ENCODE data around the gene MBNL1. TPM values are rescaled to one million over a fixed set of nuclear protein-coding genes. Genes with fewer than 3 reads are reported as not detected.

MBNL1 gene
- polyA plus RNA-seq, 4 donors: 39.6 to 48.7 (median 40.6) TPM

- FAIRE-seq: no peak
- no peak overlapping the region for H3K27ac ChIP-seq (ENCODE audit: low read depth in 1 of 3, low read length in 2 of 3)
Measured at GRCh38 chr3:152350139-152350538, 81.4 kb downstream of the MBNL1 start.

GRCh38 chr3:152350776-152351175 is 82.0 kb downstream of the MBNL1 start:
- no peak overlapping the region for H3K4me3 ChIP-seq (ENCODE audit: low read depth in 1 of 3, low read length in 3 of 3)
- H3K9me3 ChIP-seq (ENCODE audit: control insufficient read depth in 2 of 2, insufficient read depth in 1 of 2, low read depth in 1 of 2, low read length in 1 of 2): no peaks in the 10 kb centered on the region
- H3K4me1 ChIP-seq (ENCODE audit: control insufficient read depth in 3 of 3, insufficient read depth in 2 of 3, low read depth in 1 of 3, low read length in 2 of 3): peaks cover 0 to 10% (median 0%) of the 10 kb centered on the region in 3 donors
- H3K27me3 ChIP-seq (ENCODE audit: control insufficient read depth in 3 of 3, insufficient read depth in 3 of 3, low read length in 3 of 3): no peaks in the 10 kb centered on the region
- FAIRE-seq: no peak
- DNase-seq: no peak
- H3K27ac ChIP-seq (ENCODE audit: low read depth in 1 of 3, low read length in 2 of 3): no peak overlapping the region
- WGBS, 3 donors: 80 to 87% (median 82%) methylated on average over 4 of the region's 4 CpGs
- H3K36me3 ChIP-seq (ENCODE audit: control insufficient read depth in 3 of 3, insufficient read depth in 2 of 3, low read depth in 1 of 3, low read length in 3 of 3): peaks cover 0 to 2% (median 2%) of the 10 kb centered on the region in 3 donors

More at GRCh38 chr3:152350139-152350538, 81.4 kb downstream of the MBNL1 start:
- H3K36me3 ChIP-seq (ENCODE audit: control insufficient read depth in 3 of 3, insufficient read depth in 2 of 3, low read depth in 1 of 3, low read length in 3 of 3): peaks cover 0 to 2% (median 2%) of the 10 kb centered on the region in 3 donors
- H3K4me3 ChIP-seq (ENCODE audit: low read depth in 1 of 3, low read length in 3 of 3): no peak overlapping the region
- DNase-seq: no peak
- H3K27me3 ChIP-seq (ENCODE audit: control insufficient read depth in 3 of 3, insufficient read depth in 3 of 3, low read length in 3 of 3): no peaks in the 10 kb centered on the region
- H3K9me3 ChIP-seq (ENCODE audit: control insufficient read depth in 2 of 2, insufficient read depth in 1 of 2, low read depth in 1 of 2, low read length in 1 of 2): no peaks in the 10 kb centered on the region
- peaks cover 0 to 10% (median 0%) of the 10 kb centered on the region in 3 donors for H3K4me1 ChIP-seq (ENCODE audit: control insufficient read depth in 3 of 3, insufficient read depth in 2 of 3, low read depth in 1 of 3, low read length in 2 of 3)

DNA sequence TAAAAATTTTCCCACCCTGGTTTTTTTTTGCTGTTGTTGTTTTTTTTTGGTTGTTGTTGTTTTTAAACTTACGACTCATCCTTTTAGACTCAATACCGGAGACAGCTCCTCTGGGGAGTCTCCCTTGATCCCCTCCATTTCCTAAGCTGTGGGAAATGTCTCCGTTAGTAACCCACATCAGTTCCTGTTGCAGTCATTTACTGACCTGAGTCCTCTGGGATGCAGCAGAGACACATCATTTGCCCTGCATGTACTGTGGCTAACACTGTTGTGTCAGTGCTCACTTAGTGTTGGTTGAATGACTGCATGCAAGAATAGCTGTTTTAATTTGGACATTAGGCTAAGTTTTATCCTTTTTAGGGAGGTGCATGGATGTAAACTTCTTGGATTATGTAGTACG is 83.8 kb downstream of the MBNL1 start:
- no peak overlapping the region for H3K27ac ChIP-seq (ENCODE audit: low read depth in 1 of 3, low read length in 2 of 3)
- 78 to 92% (median 82%) methylated on average over 4 of the region's 4 CpGs for WGBS, 3 donors
- DNase-seq: no peak
- no peaks in the 10 kb centered on the region for H3K27me3 ChIP-seq (ENCODE audit: control insufficient read depth in 3 of 3, insufficient read depth in 3 of 3, low read length in 3 of 3)
- H3K9me3 ChIP-seq (ENCODE audit: control insufficient read depth in 2 of 2, insufficient read depth in 1 of 2, low read depth in 1 of 2, low read length in 1 of 2): no peaks in the 10 kb centered on the region
- peaks cover 0 to 11% (median 0%) of the 10 kb centered on the region in 3 donors for H3K4me1 ChIP-seq (ENCODE audit: control insufficient read depth in 3 of 3, insufficient read depth in 2 of 3, low read depth in 1 of 3, low read length in 2 of 3)
- no peak overlapping the region for H3K4me3 ChIP-seq (ENCODE audit: low read depth in 1 of 3, low read length in 3 of 3)
- no peak for FAIRE-seq
- peaks cover 2% of the 10 kb centered on the region in 3 donors for H3K36me3 ChIP-seq (ENCODE audit: control insufficient read depth in 3 of 3, insufficient read depth in 2 of 3, low read depth in 1 of 3, low read length in 3 of 3)

- H3K4me3 ChIP-seq (ENCODE audit: low read depth in 1 of 3, low read length in 3 of 3): no peak overlapping the region
- H3K27ac ChIP-seq (ENCODE audit: low read depth in 1 of 3, low read length in 2 of 3): no peak overlapping the region
- no peaks in the 10 kb centered on the region for H3K9me3 ChIP-seq (ENCODE audit: control insufficient read depth in 2 of 2, insufficient read depth in 1 of 2, low read depth in 1 of 2, low read length in 1 of 2)
- peaks cover 0 to 15% (median 0%) of the 10 kb centered on the region in 3 donors for H3K4me1 ChIP-seq (ENCODE audit: control insufficient read depth in 3 of 3, insufficient read depth in 2 of 3, low read depth in 1 of 3, low read length in 2 of 3)
- DNase-seq: no peak
- FAIRE-seq: no peak
- peaks cover 2 to 3% (median 2%) of the 10 kb centered on the region in 3 donors for H3K36me3 ChIP-seq (ENCODE audit: control insufficient read depth in 3 of 3, insufficient read depth in 2 of 3, low read depth in 1 of 3, low read length in 3 of 3)
- no peaks in the 10 kb centered on the region for H3K27me3 ChIP-seq (ENCODE audit: control insufficient read depth in 3 of 3, insufficient read depth in 3 of 3, low read length in 3 of 3)
Measured at GRCh38 chr3:152353578-152353977, 84.8 kb downstream of the MBNL1 start.

DNA sequence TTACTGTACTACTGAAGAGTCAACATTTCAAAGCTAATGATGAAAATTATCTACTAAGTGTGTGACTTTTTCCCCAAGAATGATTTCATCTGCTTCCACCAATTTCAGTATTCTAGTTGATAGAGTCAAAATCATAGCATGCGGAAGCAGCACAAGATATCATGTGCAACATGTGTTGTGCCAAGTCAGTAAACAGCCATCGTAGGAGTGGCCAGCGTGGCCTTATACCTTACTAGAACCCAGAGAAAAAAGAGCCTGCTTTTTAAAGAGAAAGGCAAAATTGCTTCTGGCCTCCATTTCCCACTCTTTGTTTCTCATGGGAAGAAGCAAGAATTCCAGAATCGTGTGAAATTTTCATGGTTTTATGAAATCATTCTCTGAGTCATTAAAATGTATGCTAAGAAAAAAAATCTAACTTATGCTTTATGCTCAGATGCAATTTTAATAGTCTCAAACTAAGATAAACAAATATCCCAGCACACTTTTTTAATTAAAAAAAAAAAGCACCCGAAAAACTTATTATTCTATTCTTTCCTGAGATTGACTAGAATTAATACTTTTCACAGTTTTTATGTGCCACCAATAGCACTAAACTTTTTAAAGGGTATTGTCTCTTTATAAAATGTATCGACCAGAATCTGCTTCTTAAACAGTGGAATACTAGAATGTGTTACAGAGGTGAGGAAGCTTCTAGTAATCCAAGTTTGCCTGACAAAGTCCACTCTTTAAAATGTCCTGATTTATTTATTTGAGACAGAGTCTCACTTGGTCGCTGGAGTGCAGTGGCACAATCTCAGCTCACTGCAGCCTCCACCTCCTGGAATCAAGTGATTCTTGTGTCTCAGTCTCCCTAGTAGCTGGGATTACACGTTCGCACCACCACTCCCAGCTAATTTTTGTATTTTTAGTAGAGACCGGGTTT is 87.3 kb downstream of the MBNL1 start:
- FAIRE-seq: no peak
- 90 to 95% (median 91%) methylated on average over 10 of the region's 10 CpGs for WGBS, 3 donors

DNA sequence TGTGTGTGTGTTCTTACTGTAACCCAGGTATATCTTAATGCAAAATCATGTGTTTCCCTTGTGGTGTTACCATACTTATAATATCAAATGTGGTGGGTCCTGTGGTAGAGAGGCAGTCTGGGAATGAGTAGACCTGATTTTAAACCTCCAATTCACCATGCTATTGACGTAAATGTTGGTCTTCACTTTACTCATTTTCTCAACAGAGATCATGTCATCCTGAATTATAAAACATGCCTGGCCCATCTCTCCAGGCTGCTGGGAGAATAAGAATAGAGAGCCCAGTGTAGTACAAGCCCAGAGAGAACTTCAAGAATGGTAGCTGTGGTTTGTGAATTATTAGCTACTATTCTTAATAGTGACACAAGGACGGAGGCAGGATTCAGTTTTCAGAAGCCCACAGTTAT is 88.1 kb downstream of the MBNL1 start:
- H3K4me3 ChIP-seq (ENCODE audit: low read depth in 1 of 3, low read length in 3 of 3): no peak overlapping the region
- H3K4me1 ChIP-seq (ENCODE audit: control insufficient read depth in 3 of 3, insufficient read depth in 2 of 3, low read depth in 1 of 3, low read length in 2 of 3): peaks cover 0 to 6% (median 0%) of the 10 kb centered on the region in 3 donors
- WGBS, 3 donors: 83 to 87% (median 86%) methylated on average over 2 of the region's 2 CpGs
- H3K27ac ChIP-seq (ENCODE audit: low read depth in 1 of 3, low read length in 2 of 3): no peak overlapping the region
- H3K9me3 ChIP-seq (ENCODE audit: control insufficient read depth in 2 of 2, insufficient read depth in 1 of 2, low read depth in 1 of 2, low read length in 1 of 2): no peaks in the 10 kb centered on the region
- H3K27me3 ChIP-seq (ENCODE audit: control insufficient read depth in 3 of 3, insufficient read depth in 3 of 3, low read length in 3 of 3): no peaks in the 10 kb centered on the region
- H3K36me3 ChIP-seq (ENCODE audit: control insufficient read depth in 3 of 3, insufficient read depth in 2 of 3, low read depth in 1 of 3, low read length in 3 of 3): peaks cover 0 to 3% (median 2%) of the 10 kb centered on the region in 3 donors
- DNase-seq: no peak
- FAIRE-seq: no peak

More for the DNA sequence above, 87.3 kb downstream of the MBNL1 start:
- Histone ChIP-seq H3K4me1 (ENCODE audit: control insufficient read depth in 3 of 3, insufficient read depth in 2 of 3, low read depth in 1 of 3, low read length in 2 of 3) (peaks cover 0 to 5% (median 0%) of the 10 kb centered on the region in 3 donors), H3K36me3 (ENCODE audit: control insufficient read depth in 3 of 3, insufficient read depth in 2 of 3, low read depth in 1 of 3, low read length in 3 of 3) (peaks cover 0 to 3% (median 2%) of the 10 kb centered on the region in 3 donors), H3K9me3 (ENCODE audit: control insufficient read depth in 2 of 2, insufficient read depth in 1 of 2, low read depth in 1 of 2, low read length in 1 of 2) (no peaks in the 10 kb centered on the region), H3K4me3 (ENCODE audit: low read depth in 1 of 3, low read length in 3 of 3) (no peak overlapping the region), H3K27me3 (ENCODE audit: control insufficient read depth in 3 of 3, insufficient read depth in 3 of 3, low read length in 3 of 3) (no peaks in the 10 kb centered on the region), H3K27ac (ENCODE audit: low read depth in 1 of 3, low read length in 2 of 3) (no peak overlapping the region)
- DNase-seq: no peak

DNA sequence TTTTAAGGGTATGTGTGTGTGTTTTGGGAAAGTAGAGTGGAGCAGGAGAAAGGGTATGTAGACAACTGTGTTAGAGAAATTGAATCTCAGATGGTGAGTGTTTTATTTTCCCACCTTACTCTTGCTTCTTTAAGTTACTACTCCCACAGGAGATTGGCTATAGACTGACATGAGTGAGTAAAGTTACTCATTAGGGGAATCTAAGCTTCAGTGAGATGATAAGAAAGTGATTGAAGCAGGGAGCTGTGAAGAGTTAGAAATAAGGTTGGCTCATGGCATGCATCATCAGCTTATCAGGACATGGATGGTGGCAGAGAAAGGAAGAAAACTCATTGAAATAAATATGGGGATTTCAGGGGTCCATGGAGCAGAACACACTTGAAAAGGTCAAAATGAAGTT is 88.9 kb downstream of the MBNL1 start:
- H3K36me3 ChIP-seq (ENCODE audit: control insufficient read depth in 3 of 3, insufficient read depth in 2 of 3, low read depth in 1 of 3, low read length in 3 of 3): peaks cover 0 to 3% (median 2%) of the 10 kb centered on the region in 3 donors
- FAIRE-seq (no peak), DNase-seq (no peak)
- H3K27me3 ChIP-seq (ENCODE audit: control insufficient read depth in 3 of 3, insufficient read depth in 3 of 3, low read length in 3 of 3): no peaks in the 10 kb centered on the region
- H3K4me1 ChIP-seq (ENCODE audit: control insufficient read depth in 3 of 3, insufficient read depth in 2 of 3, low read depth in 1 of 3, low read length in 2 of 3): peaks cover 0 to 6% (median 0%) of the 10 kb centered on the region in 3 donors
- no peak overlapping the region for H3K27ac ChIP-seq (ENCODE audit: low read depth in 1 of 3, low read length in 2 of 3)
- H3K9me3 ChIP-seq (ENCODE audit: control insufficient read depth in 2 of 2, insufficient read depth in 1 of 2, low read depth in 1 of 2, low read length in 1 of 2): no peaks in the 10 kb centered on the region
- H3K4me3 ChIP-seq (ENCODE audit: low read depth in 1 of 3, low read length in 3 of 3): no peak overlapping the region

- H3K4me3 ChIP-seq (ENCODE audit: low read depth in 1 of 3, low read length in 3 of 3): no peak overlapping the region
- peaks cover 0 to 4% (median 0%) of the 10 kb centered on the region in 3 donors for H3K36me3 ChIP-seq (ENCODE audit: control insufficient read depth in 3 of 3, insufficient read depth in 2 of 3, low read depth in 1 of 3, low read length in 3 of 3)
- H3K27ac ChIP-seq (ENCODE audit: low read depth in 1 of 3, low read length in 2 of 3): no peak overlapping the region
- FAIRE-seq: no peak
- H3K9me3 ChIP-seq (ENCODE audit: control insufficient read depth in 2 of 2, insufficient read depth in 1 of 2, low read depth in 1 of 2, low read length in 1 of 2): no peaks in the 10 kb centered on the region
- WGBS, 3 donors: 40 to 57% (median 45%) methylated on average over 2 of the region's 2 CpGs
- DNase-seq: no peak
- peaks cover 0 to 6% (median 0%) of the 10 kb centered on the region in 3 donors for H3K4me1 ChIP-seq (ENCODE audit: control insufficient read depth in 3 of 3, insufficient read depth in 2 of 3, low read depth in 1 of 3, low read length in 2 of 3)
- H3K27me3 ChIP-seq (ENCODE audit: control insufficient read depth in 3 of 3, insufficient read depth in 3 of 3, low read length in 3 of 3): no peaks in the 10 kb centered on the region
Measured at GRCh38 chr3:152359385-152360248, 90.9 kb downstream of the MBNL1 start.
